Activated CD4-positive, CD25-positive, alpha-beta regulatory T cell treated with anti-CD3 and anti-CD28 coated beads, Interleukin-2, amount 50 U/mL, for 24 hours (primary cell): ENCODE measurements around the gene ARHGEF28.

ENCODE experiments used
- ATAC-seq, 2 donors: fragments of 150-1000 bp; cut with Tn5 transposase; one replicate each; pipeline ENCODE4 v1.10.0; 2021; ENCODE audit warnings: mild to moderate bottlenecking in 1 of 2, moderate library complexity in 1 of 2

Gene ARHGEF28

GRCh38 chr5:73861313-73861988, 235.5 kb downstream of the ARHGEF28 start:
- ATAC-seq, result no peak

- ATAC-seq, result no peak
Observed at GRCh38 chr5:73862796-73863195, 236.8 kb downstream of the ARHGEF28 start.

- ATAC-seq, result no peak
Observed at GRCh38 chr5:73863876-73864275, 237.9 kb downstream of the ARHGEF28 start.

- ATAC-seq, result no peak
Observed at GRCh38 chr5:73865315-73865714, 239.3 kb downstream of the ARHGEF28 start.

GRCh38 chr5:73867345-73868335, 241.6 kb downstream of the ARHGEF28 start:
- no peak for ATAC-seq

GRCh38 chr5:73883646-73884045, 257.6 kb downstream of the ARHGEF28 start:
- no peak for ATAC-seq

- no peak for ATAC-seq
Observed at GRCh38 chr5:73887688-73888087, 261.7 kb downstream of the ARHGEF28 start.

- ATAC-seq, result no peak
Observed at GRCh38 chr5:73890569-73890968, 264.6 kb downstream of the ARHGEF28 start.

GRCh38 chr5:73892218-73892617, 266.2 kb downstream of the ARHGEF28 start:
- no peak for ATAC-seq

- no peak for ATAC-seq
Observed at GRCh38 chr5:73892806-73893205, 266.8 kb downstream of the ARHGEF28 start.

- ATAC-seq, result no peak
Observed at GRCh38 chr5:73893813-73894212, 267.8 kb downstream of the ARHGEF28 start.

- no peak for ATAC-seq
Observed at GRCh38 chr5:73894860-73895259, 268.9 kb downstream of the ARHGEF28 start.

- no peak for ATAC-seq
Observed at GRCh38 chr5:73895471-73895870, 269.5 kb downstream of the ARHGEF28 start.

GRCh38 chr5:73896097-73896496, 270.1 kb downstream of the ARHGEF28 start:
- no peak for ATAC-seq

GRCh38 chr5:73896668-73897067, 270.7 kb downstream of the ARHGEF28 start:
- ATAC-seq, result no peak

- no peak for ATAC-seq
Observed at GRCh38 chr5:73897893-73898292, 271.9 kb downstream of the ARHGEF28 start.

- ATAC-seq, result peak; percentile 41 to 63
Observed at GRCh38 chr5:73899055-73899454, 273.1 kb downstream of the ARHGEF28 start.

- ATAC-seq, result no peak
Observed at GRCh38 chr5:73899916-73900315, 273.9 kb downstream of the ARHGEF28 start.

GRCh38 chr5:73900566-73900965, 274.6 kb downstream of the ARHGEF28 start:
- no peak for ATAC-seq

GRCh38 chr5:73901043-73901442, 275.0 kb downstream of the ARHGEF28 start:
- ATAC-seq, result no peak

- no peak for ATAC-seq
Observed at GRCh38 chr5:73901455-73901854, 275.5 kb downstream of the ARHGEF28 start.

GRCh38 chr5:73902327-73903051, 276.5 kb downstream of the ARHGEF28 start:
- ATAC-seq, result no peak

GRCh38 chr5:73903169-73903568, 277.2 kb downstream of the ARHGEF28 start:
- no peak for ATAC-seq
